Esophagus muscularis mucosa (tissue), 4 donors: ENCODE data around the gene APPL2. TPM values are rescaled to one million over a fixed set of nuclear protein-coding genes. Genes with fewer than 3 reads are reported as not detected.

Source experiments
- DNase-seq: peaks from one replicate; pipeline ENCODE4 v3.0.0-alpha.2; 2017; ENCODE audit errors: extremely low spot score
- H3K27ac ChIP-seq, 4 donors: fragments of 200-600 bp; sonication (generic); replicated peaks in 1 of 4; 1 replicate in 3 of 4; 2 replicates in 1 of 4; pipeline ENCODE4 v1.5.1; 2016 to 2019; ENCODE audit warnings: mild to moderate bottlenecking in 1 of 4
- H3K27me3 ChIP-seq, 4 donors: fragments of 200-600 bp; sonication (generic); one replicate each; pipeline versions ENCODE4 v1.5.1 to v1.6.0; 2016 to 2019
- H3K36me3 ChIP-seq, 4 donors: fragments of 200-600 bp; sonication (generic); one replicate each; pipeline ENCODE4 v1.5.1; 2016 to 2019
- H3K4me1 ChIP-seq, 4 donors: fragments of 200-600 bp; sonication (generic); one replicate each; pipeline ENCODE4 v1.5.1; 2016 to 2019
- H3K4me3 ChIP-seq, 4 donors: fragments of 200-600 bp; sonication (generic); 1 replicate in 2 of 4; 2 replicates in 2 of 4; pipeline ENCODE4 v1.5.1; 2016 to 2019; ENCODE audit warnings: mild to moderate bottlenecking in 4 of 4, moderate library complexity in 1 of 4
- H3K9me3 ChIP-seq, 4 donors: fragments of 200-600 bp; sonication (generic); 1 replicate in 3 of 4; 2 replicates in 1 of 4; pipeline ENCODE4 v1.5.1; 2016 to 2019
- CTCF ChIP-seq, 3 experiments: fragments of 200-600 bp in 2 of 3; fragments of 450-650 bp in 1 of 3; sonication (generic) in 2 of 3; IDR thresholded peaks; one replicate each; pipeline ENCODE4 v1.5.1; 2017 to 2019; ENCODE audit warnings: antibody characterized with exemption in 3 of 3, mild to moderate bottlenecking in 2 of 3, moderate library complexity in 1 of 3
- EP300 ChIP-seq: sonication (generic); formaldehyde crosslinking; IDR thresholded peaks from one replicate; pipeline ENCODE4 v1.6.1; 2017; ENCODE audit warnings: antibody characterized with exemption
- POLR2A ChIP-seq: fragments of 450-650 bp; IDR thresholded peaks from one replicate; pipeline ENCODE4 v1.6.1; 2017; ENCODE audit warnings: antibody characterized with exemption, moderate library complexity, mild to moderate bottlenecking, low read depth
- POLR2AphosphoS5 ChIP-seq, 2 donors: sonication (generic); formaldehyde crosslinking; IDR thresholded peaks; one replicate each; pipeline ENCODE4 v1.6.1; 2017; ENCODE audit warnings: antibody characterized with exemption in 2 of 2
- WGBS: methylation state at CpG from one replicate; pipeline ENCODE4 v1.1.5; 2018; 5-methylcytosine and 5-hydroxymethylcytosine counted together
- intact Hi-C: fragments of 100-400 bp; cut with DNase I; formaldehyde crosslinking; loops from one replicate; pipeline ENCODE4 v1.15.1; 2023
- total RNA-seq, 4 donors: library from RNA; depleted of rRNA; stranded (reverse); fragments of >200 nt; gene quantifications; one replicate each; pipeline versions ENCODE4 v1.1.0 to v1.2.1, GENCODE V29; 2016

The APPL2 gene
- total RNA-seq, 4 donors from 2014 or later: 16.6 to 30.0 (median 23.3) TPM

GRCh38 chr12:105245291-105245690 is 9.3 kb upstream of the APPL2 start:
- Histone ChIP-seq H3K36me3 (no peaks in the 10 kb centered on the region), H3K4me1 (no peaks in the 10 kb centered on the region), H3K27me3 (no peaks in the 10 kb centered on the region), H3K27ac (no peak overlapping the region), H3K4me3 (no peak overlapping the region), H3K9me3 (no peaks in the 10 kb centered on the region)
- no peak for DNase-seq
- WGBS: 89% methylated on average over 4 of the region's 4 CpGs
- intact Hi-C loops: loop anchor here (10.0 kb wide), 1 partner anchor 520 kb away; no protein-coding TSS in a partner anchor
- TF ChIP-seq EP300 (no peak), POLR2A (no peak), POLR2AphosphoS5 (IDR thresholded peaks at IDR 0.05) (no peak), CTCF (IDR thresholded peaks at IDR 0.05) (no peak)

- no peaks in the 10 kb centered on the region for H3K36me3 ChIP-seq
- H3K27me3 ChIP-seq: no peaks in the 10 kb centered on the region
- H3K4me3 ChIP-seq: no peak overlapping the region
- 91% methylated on average over 1 of the region's 1 CpG for WGBS
- H3K9me3 ChIP-seq: no peaks in the 10 kb centered on the region
- no peak overlapping the region for H3K27ac ChIP-seq
- no peak for DNase-seq
- no peak for TF ChIP-seq POLR2A
- TF ChIP-seq EP300: no peak
- TF ChIP-seq CTCF (IDR thresholded peaks at IDR 0.05): no peak
- TF ChIP-seq POLR2AphosphoS5 (IDR thresholded peaks at IDR 0.05): no peak
- H3K4me1 ChIP-seq: peaks cover 0 to 10% (median 7%) of the 10 kb centered on the region in 4 donors
- intact Hi-C loops: loop anchor here (10.0 kb wide), 1 partner anchor 515 kb away; no protein-coding TSS in a partner anchor
These were observed 4.3 kb upstream of the APPL2 start for GRCh38 chr12:105240228-105240627.

GRCh38 chr12:105239304-105239703 is 3.3 kb upstream of the APPL2 start:
- no peak for DNase-seq
- intact Hi-C loops: no loop called here
- Histone ChIP-seq H3K4me1 (peaks cover 6 to 19% (median 16%) of the 10 kb centered on the region in 4 donors), H3K27me3 (no peaks in the 10 kb centered on the region), H3K27ac (no peak overlapping the region), H3K9me3 (no peaks in the 10 kb centered on the region), H3K4me3 (no peak overlapping the region), H3K36me3 (no peaks in the 10 kb centered on the region)
- TF ChIP-seq EP300 (no peak), CTCF (IDR thresholded peaks at IDR 0.05) (no peak), POLR2AphosphoS5 (IDR thresholded peaks at IDR 0.05) (no peak), POLR2A (no peak)
- 90% methylated on average over 5 of the region's 5 CpGs for WGBS

- Histone ChIP-seq H3K36me3 (no peaks in the 10 kb centered on the region), H3K27ac (no peak overlapping the region)
- TF ChIP-seq POLR2A (no peak), POLR2AphosphoS5 (IDR thresholded peaks at IDR 0.05) (no peak), EP300 (no peak)
These were observed 1.7 kb upstream of the APPL2 start for GRCh38 chr12:105237666-105238065.

GRCh38 chr12:105235281-105235731 is 668 bp downstream of the APPL2 start:
- H3K9me3 ChIP-seq: no peaks in the 10 kb centered on the region
- peaks cover 28 to 58% (median 52%) of the 10 kb centered on the region in 4 donors for H3K4me1 ChIP-seq
- DNase-seq: no peak
- H3K27me3 ChIP-seq: no peaks in the 10 kb centered on the region
- H3K27ac ChIP-seq: peak overlapping the region; percentile 94
- no peaks in the 10 kb centered on the region for H3K36me3 ChIP-seq
- TF ChIP-seq EP300 (no peak), POLR2AphosphoS5 (IDR thresholded peaks at IDR 0.05) (no peak), POLR2A (no peak), CTCF (IDR thresholded peaks at IDR 0.05) (no peak)
- H3K4me3 ChIP-seq: peak overlapping the region; percentile 86 to 98 (median 96)
- intact Hi-C loops: no loop called here
- 0% methylated on average over 8 of the region's 9 CpGs for WGBS

More at GRCh38 chr12:105237666-105238065, 1.7 kb upstream of the APPL2 start:
- H3K4me1 ChIP-seq: peaks cover 21 to 36% (median 33%) of the 10 kb centered on the region in 4 donors
- H3K27me3 ChIP-seq: no peaks in the 10 kb centered on the region
- H3K4me3 ChIP-seq: no peak overlapping the region
- intact Hi-C loops: no loop called here
- no peak for DNase-seq
- WGBS: 85% methylated on average over 2 of the region's 2 CpGs
- no peaks in the 10 kb centered on the region for H3K9me3 ChIP-seq
